SK-N-SH treated with all-trans-retinoic acid at 6 μM for 48 hours (cell line): ENCODE results near the gene ZBTB40.

Experiments used
- ATAC-seq: fragments of 200-7000 bp; cut with Tn5 transposase; 3 replicates; pipeline ENCODE4 v1.9.1; 2020; ENCODE audit warnings: mild to moderate bottlenecking, moderate library complexity
- BACH2 ChIP-seq: fragments of 250-450 bp; sonication (Bioruptor Pico); IDR thresholded peaks from 2 replicates; pipeline ENCODE4 v1.9.0; 2021; ENCODE audit warnings: mild to moderate bottlenecking, borderline replicate concordance
- CSDC2 ChIP-seq: fragments of 250-450 bp; sonication (Bioruptor Pico); IDR thresholded peaks from 2 replicates; pipeline ENCODE4 v1.5.0; 2020; ENCODE audit warnings: mild to moderate bottlenecking, moderate library complexity
- ESRRG ChIP-seq: fragments of 250-450 bp; sonication (Bioruptor Pico); IDR thresholded peaks from 2 replicates; pipeline ENCODE4 v1.6.1; 2021; ENCODE audit warnings: mild to moderate bottlenecking
- GLIS3 ChIP-seq: fragments of 250-450 bp; sonication (Bioruptor Pico); IDR thresholded peaks from 2 replicates; pipeline ENCODE4 v1.5.0; 2020; ENCODE audit warnings: mild to moderate bottlenecking, moderate library complexity
- ISL1 ChIP-seq: fragments of 250-450 bp; sonication (Bioruptor Pico); IDR thresholded peaks from 2 replicates; pipeline ENCODE4 v2.1.2; 2022; ENCODE audit warnings: mild to moderate bottlenecking, moderate library complexity
- OSR1 ChIP-seq: fragments of 250-450 bp; sonication (Bioruptor Pico); IDR thresholded peaks from 2 replicates; pipeline ENCODE4 v1.8.0; 2022; ENCODE audit warnings: moderate library complexity, mild to moderate bottlenecking, inconsistent platforms
- PPARA ChIP-seq: fragments of 250-450 bp; sonication (Bioruptor Pico); IDR thresholded peaks from 2 replicates; pipeline ENCODE4 v1.5.0; 2020; ENCODE audit warnings: mild to moderate bottlenecking, borderline replicate concordance
- SNAI2 ChIP-seq: fragments of 250-450 bp; sonication (Bioruptor Pico); IDR thresholded peaks from 2 replicates; pipeline ENCODE4 v1.5.0; 2020; ENCODE audit warnings: mild to moderate bottlenecking, moderate library complexity
- TCF4 ChIP-seq: fragments of 250-450 bp; sonication (Bioruptor Pico); IDR thresholded peaks from 2 replicates; pipeline ENCODE4 v1.8.0; 2021; ENCODE audit warnings: mild to moderate bottlenecking, moderate library complexity, borderline replicate concordance
- ZC3H10 ChIP-seq: fragments of 250-450 bp; sonication (Bioruptor Pico); IDR thresholded peaks from 2 replicates; pipeline ENCODE4 v1.5.1; 2021; ENCODE audit warnings: mild to moderate bottlenecking, moderate library complexity
- ZFP3 ChIP-seq: fragments of 250-450 bp; sonication (Bioruptor Pico); IDR thresholded peaks from 2 replicates; pipeline ENCODE4 v1.5.0; 2020; ENCODE audit warnings: mild to moderate bottlenecking, moderate library complexity
- ZFP30 ChIP-seq: fragments of 450-650 bp; formaldehyde crosslinking; IDR thresholded peaks from 2 replicates; pipeline ENCODE4 v1.5.0; 2022; ENCODE audit warnings: mild to moderate bottlenecking, moderate library complexity
- ZNF565 ChIP-seq: fragments of 450-650 bp; formaldehyde crosslinking; conservative IDR thresholded peaks from 2 replicates; pipeline ENCODE4 v1.5.0; 2020; ENCODE audit warnings: low read depth, mild to moderate bottlenecking, moderate library complexity
- ZNF70 ChIP-seq: fragments of 450-650 bp; formaldehyde crosslinking; IDR thresholded peaks from 2 replicates; pipeline ENCODE4 v1.5.0; 2020; ENCODE audit warnings: mild to moderate bottlenecking, moderate library complexity
- ZNF8 ChIP-seq: fragments of 450-650 bp; formaldehyde crosslinking; IDR thresholded peaks from 2 replicates; pipeline ENCODE4 v1.5.0; 2020; ENCODE audit warnings: mild to moderate bottlenecking, moderate library complexity
- TF ChIP-seq, protein P1 (sequence below): fragments of 250-450 bp; sonication (Bioruptor Pico); IDR thresholded peaks from 2 replicates; pipeline ENCODE4 v1.5.1; 2020; ENCODE audit warnings: low read depth, mild to moderate bottlenecking, moderate library complexity
- TF ChIP-seq, protein P2 (sequence below): fragments of 250-450 bp; sonication (Bioruptor Pico); IDR thresholded peaks from 2 replicates; pipeline ENCODE4 v1.5.0; 2020; ENCODE audit warnings: mild to moderate bottlenecking, moderate library complexity
- TF ChIP-seq, protein P3 (sequence below): fragments of 250-450 bp; sonication (Bioruptor Pico); IDR thresholded peaks from 2 replicates; pipeline ENCODE4 v1.5.1; 2021; ENCODE audit warnings: mild to moderate bottlenecking, moderate library complexity

The ZBTB40 gene

DNA sequence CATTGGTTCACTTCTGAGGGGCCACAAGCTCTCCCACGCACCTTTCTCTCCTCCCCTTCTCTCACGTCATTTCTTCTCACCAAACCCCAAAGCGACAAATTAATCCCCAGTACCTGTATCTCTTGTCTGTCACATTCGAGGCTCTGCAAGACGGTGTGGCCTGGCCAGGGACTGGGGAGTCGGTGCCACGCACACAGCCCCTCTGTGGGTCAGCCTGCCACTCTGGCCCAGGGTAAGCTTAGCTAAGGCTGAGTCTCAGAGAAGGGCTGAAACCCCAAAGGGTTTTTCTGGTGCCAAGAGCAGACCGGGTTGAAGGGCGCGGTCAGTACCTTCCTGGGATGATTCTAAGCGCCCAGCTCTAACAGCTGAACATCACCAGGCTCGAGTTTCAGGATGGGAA is 34.2 kb upstream of the ZBTB40 start (continued):
- TF ChIP-seq TCF4 (CRISPR knock-in tag) (no peak), ZNF565 (CRISPR knock-in tag) (no peak), CSDC2 (CRISPR knock-in tag) (no peak), ZC3H10 (CRISPR knock-in tag) (no peak), ZNF8 (CRISPR knock-in tag) (no peak), ISL1 (CRISPR knock-in tag) (no peak)

DNA sequence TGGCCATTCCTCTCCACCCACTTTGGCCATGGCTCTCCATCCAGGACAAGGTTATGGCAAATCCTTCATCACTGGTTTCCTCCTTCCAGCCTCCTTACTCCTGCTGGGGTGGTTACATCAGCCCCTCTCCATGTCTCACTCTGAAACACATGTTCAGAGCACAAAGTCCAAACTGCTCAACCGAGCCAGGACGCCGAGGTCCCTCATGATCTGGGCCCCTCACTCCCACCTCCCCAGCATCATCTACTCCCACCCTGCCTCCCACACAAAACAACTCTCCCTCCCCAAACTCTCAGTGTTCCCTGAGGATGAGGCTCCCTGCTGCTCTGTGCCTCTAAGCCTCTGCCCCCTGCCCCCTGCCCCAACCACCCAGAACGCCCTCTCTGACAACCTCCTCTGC is 33.3 kb upstream of the ZBTB40 start:
- ATAC-seq: no peak
- TF ChIP-seq ZNF8 (CRISPR knock-in tag) (no peak), CSDC2 (CRISPR knock-in tag) (no peak), ZC3H10 (CRISPR knock-in tag) (no peak), GLIS3 (CRISPR knock-in tag) (no peak), BACH2 (CRISPR knock-in tag) (no peak), PPARA (CRISPR knock-in tag) (no peak), ZNF70 (no peak), ZFP30 (no peak), ZFP3 (CRISPR knock-in tag) (no peak), ZNF565 (CRISPR knock-in tag) (no peak), TCF4 (CRISPR knock-in tag) (no peak)
- TF ChIP-seq, protein P1, sequence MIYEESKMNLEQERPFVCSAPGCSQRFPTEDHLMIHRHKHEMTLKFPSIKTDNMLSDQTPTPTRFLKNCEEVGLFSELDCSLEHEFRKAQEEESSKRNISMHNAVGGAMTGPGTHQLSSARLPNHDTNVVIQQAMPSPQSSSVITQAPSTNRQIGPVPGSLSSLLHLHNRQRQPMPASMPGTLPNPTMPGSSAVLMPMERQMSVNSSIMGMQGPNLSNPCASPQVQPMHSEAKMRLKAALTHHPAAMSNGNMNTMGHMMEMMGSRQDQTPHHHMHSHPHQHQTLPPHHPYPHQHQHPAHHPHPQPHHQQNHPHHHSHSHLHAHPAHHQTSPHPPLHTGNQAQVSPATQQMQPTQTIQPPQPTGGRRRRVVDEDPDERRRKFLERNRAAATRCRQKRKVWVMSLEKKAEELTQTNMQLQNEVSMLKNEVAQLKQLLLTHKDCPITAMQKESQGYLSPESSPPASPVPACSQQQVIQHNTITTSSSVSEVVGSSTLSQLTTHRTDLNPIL (CRISPR knock-in tag): no peak
- TF ChIP-seq, protein P2, sequence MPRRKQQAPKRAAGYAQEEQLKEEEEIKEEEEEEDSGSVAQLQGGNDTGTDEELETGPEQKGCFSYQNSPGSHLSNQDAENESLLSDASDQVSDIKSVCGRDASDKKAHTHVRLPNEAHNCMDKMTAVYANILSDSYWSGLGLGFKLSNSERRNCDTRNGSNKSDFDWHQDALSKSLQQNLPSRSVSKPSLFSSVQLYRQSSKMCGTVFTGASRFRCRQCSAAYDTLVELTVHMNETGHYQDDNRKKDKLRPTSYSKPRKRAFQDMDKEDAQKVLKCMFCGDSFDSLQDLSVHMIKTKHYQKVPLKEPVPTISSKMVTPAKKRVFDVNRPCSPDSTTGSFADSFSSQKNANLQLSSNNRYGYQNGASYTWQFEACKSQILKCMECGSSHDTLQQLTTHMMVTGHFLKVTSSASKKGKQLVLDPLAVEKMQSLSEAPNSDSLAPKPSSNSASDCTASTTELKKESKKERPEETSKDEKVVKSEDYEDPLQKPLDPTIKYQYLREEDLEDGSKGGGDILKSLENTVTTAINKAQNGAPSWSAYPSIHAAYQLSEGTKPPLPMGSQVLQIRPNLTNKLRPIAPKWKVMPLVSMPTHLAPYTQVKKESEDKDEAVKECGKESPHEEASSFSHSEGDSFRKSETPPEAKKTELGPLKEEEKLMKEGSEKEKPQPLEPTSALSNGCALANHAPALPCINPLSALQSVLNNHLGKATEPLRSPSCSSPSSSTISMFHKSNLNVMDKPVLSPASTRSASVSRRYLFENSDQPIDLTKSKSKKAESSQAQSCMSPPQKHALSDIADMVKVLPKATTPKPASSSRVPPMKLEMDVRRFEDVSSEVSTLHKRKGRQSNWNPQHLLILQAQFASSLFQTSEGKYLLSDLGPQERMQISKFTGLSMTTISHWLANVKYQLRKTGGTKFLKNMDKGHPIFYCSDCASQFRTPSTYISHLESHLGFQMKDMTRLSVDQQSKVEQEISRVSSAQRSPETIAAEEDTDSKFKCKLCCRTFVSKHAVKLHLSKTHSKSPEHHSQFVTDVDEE (CRISPR knock-in tag): no peak
- TF ChIP-seq, protein P3, sequence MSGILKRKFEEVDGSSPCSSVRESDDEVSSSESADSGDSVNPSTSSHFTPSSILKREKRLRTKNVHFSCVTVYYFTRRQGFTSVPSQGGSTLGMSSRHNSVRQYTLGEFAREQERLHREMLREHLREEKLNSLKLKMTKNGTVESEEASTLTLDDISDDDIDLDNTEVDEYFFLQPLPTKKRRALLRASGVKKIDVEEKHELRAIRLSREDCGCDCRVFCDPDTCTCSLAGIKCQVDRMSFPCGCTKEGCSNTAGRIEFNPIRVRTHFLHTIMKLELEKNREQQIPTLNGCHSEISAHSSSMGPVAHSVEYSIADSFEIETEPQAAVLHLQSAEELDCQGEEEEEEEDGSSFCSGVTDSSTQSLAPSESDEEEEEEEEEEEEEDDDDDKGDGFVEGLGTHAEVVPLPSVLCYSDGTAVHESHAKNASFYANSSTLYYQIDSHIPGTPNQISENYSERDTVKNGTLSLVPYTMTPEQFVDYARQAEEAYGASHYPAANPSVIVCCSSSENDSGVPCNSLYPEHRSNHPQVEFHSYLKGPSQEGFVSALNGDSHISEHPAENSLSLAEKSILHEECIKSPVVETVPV (CRISPR knock-in tag): no peak

DNA sequence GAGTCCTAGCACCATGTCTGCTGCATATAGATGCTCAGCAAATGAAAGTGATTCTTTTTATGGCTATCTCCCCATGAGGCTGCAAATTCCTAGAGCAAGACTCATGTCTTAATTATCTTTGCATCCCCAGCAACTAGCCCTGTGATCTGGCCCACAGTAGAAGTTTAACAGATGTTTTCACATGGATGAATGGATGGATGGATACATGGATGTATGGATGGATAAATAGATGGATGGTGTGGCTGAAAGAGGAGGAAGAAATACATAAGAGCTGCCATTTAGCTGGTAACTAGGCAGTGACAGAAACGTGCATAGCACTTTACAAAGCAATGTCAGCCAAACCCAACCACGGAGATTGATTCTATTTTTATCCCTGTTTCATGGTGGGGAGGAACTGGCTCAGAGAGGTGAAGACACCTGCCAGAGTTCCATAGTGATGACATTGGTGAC is 32.7 kb upstream of the ZBTB40 start:
- ATAC-seq: no peak
- TF ChIP-seq ZNF565 (CRISPR knock-in tag) (no peak), ZFP30 (no peak), TCF4 (CRISPR knock-in tag) (no peak), ZNF8 (CRISPR knock-in tag) (no peak), ZFP3 (CRISPR knock-in tag) (no peak), PPARA (CRISPR knock-in tag) (no peak), BACH2 (CRISPR knock-in tag) (no peak)
- TF ChIP-seq, protein P1 (CRISPR knock-in tag): no peak
- TF ChIP-seq, protein P2 (CRISPR knock-in tag): no peak
- TF ChIP-seq, all 23 proteins: peak for 0

DNA sequence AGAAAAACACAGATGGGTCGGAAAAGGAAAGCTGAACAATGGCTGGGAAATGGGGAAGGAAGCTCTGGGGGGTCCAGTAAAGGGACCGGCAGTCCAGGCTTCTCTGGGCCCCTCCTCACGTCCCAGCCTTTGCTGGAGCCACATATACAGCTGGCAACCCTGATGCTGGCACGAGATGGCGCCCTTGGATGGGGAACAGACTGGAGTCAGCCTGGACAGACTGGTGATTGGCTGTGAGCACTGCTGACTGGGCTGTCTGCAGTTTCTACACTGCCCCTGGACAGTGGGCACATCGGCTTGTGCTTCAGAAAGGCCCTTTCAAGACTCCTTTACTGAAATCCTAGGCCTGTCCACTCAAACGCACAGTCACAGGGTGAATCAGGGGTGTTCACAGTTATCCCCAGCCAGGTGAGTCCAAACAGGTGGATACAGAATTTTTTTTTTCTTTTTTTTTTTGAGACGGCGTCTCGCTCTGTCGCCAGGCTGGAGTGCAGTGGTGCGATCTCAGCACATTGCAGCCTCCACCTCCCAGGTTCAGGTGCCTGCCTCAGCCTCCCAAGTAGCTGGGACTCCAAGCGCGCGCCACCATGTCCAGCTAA is 31.1 kb upstream of the ZBTB40 start:
- no peak for TF ChIP-seq SNAI2 (CRISPR knock-in tag)
- TF ChIP-seq, protein P1 (CRISPR knock-in tag): no peak
- no peak for TF ChIP-seq ZC3H10 (CRISPR knock-in tag)
- TF ChIP-seq ESRRG (CRISPR knock-in tag): no peak
- TF ChIP-seq, protein P2 (CRISPR knock-in tag): no peak
- no peak for TF ChIP-seq TCF4 (CRISPR knock-in tag)
- no peak for TF ChIP-seq OSR1 (CRISPR knock-in tag)
- TF ChIP-seq, all 23 proteins: peak for 0
- peak; percentile 98 for ATAC-seq
